GM18858 (cell line): Measurements from ENCODE around the gene HIP1.
"Not testable (repeated sequence)": the region's sequence is repeated elsewhere in the genome, so short reads cannot be mapped to it uniquely, and the experiment has no call there.

ENCODE experiments used
- ATAC-seq: cut with Tn5 transposase; IDR thresholded peaks from one replicate; pipeline ENCODE4 v1.9.1; 2021; ENCODE audit not compliant: unreplicated experiment

Gene HIP1

GRCh38 chr7:75583255-75583654 is 155.5 kb downstream of the HIP1 start:
- no peak for ATAC-seq

- ATAC-seq: no peak
These were observed 158.8 kb downstream of the HIP1 start for GRCh38 chr7:75579899-75580298.

DNA sequence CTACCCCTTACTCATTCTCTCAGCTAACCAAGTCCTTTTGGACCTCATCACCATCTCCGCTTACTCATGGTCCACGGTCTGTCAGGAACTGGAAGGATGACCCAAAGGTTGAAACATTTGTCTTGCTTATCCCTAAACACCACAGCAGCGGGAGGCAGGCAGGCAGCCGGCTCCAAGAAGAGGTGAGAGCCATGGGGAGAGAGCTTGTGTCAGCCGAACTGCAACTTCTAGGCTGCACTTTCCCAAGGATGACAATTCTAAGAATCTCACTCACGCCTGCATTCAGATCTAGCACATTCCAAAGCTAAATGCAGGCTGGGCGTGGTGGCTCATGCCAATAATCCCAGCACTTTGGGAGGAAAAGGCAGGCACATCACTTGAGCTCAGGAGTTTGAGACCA is 160.7 kb downstream of the HIP1 start:
- ATAC-seq: no peak

- no peak for ATAC-seq
These were observed 163.1 kb downstream of the HIP1 start for GRCh38 chr7:75575488-75576121.

DNA sequence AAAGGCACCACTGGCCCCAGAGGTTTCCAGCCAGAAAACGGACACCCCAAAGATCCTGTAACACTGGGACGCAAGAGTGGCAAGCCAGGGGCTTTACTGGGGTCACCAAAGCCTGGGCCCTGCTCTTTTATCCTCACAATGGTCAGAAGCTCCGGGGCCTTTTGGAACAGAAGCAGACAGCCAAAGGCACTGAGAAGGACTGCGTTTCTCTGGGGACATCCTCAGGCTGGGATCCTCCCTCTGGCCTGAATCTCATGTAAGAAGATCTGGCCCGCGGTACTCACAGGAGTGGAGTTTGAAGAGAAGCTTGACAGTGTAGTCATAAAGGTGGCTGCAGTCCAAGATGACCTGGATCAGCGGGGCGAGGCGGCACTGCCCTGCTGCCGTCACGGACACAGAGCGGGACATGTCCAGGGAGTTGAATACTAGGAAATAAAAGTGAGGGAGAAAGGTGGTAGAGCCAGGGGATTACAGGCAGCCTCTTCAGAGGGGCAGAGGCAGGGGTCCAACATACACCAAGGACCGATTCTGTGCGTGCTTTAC is 165.2 kb downstream of the HIP1 start:
- no peak for ATAC-seq

GRCh38 chr7:75572814-75573213 is 165.9 kb downstream of the HIP1 start:
- ATAC-seq: no peak

DNA sequence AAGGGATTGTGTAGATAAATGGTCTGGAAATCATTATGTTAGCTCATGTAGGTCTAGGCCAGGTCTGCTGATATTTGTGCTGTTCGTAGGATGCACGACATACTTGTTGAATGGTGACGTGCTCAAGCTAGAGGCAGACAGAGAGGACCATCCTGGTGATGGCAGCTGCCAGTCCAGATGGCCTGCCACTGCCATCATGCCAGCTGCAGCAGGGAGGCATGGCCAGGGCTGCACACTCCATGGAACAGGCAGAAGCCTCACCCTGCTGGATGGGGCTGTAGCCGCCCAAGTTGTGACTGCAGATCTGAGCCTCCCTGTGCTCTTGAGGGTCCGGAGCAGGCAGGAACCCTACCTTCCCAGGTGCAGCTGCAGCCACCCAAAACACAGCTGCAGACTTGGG is 166.3 kb downstream of the HIP1 start:
- no peak for ATAC-seq

DNA sequence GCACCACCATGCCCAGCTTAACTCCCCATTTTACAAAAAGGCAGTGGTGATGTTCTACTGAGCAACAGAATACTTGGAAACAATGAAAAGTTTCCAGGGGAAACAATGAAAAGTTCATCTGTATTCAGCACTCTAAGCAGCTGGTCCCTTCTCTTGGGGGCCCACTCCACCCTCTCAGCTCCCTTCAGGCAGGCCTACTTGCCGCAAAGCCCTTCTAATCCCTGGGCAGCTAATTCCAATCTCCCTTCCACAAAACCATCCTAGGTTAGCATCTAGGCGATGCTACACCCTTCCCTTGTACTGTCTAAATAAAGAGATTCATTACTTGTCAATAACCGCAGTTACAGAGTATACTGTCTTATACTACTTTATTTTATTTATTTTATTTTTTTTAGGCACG is 167.5 kb downstream of the HIP1 start:
- no peak for ATAC-seq

GRCh38 chr7:75569629-75570282 is 169.0 kb downstream of the HIP1 start:
- ATAC-seq: not testable (repeated sequence)

- ATAC-seq: no peak
These were observed 170.7 kb downstream of the HIP1 start for GRCh38 chr7:75567948-75568595.

DNA sequence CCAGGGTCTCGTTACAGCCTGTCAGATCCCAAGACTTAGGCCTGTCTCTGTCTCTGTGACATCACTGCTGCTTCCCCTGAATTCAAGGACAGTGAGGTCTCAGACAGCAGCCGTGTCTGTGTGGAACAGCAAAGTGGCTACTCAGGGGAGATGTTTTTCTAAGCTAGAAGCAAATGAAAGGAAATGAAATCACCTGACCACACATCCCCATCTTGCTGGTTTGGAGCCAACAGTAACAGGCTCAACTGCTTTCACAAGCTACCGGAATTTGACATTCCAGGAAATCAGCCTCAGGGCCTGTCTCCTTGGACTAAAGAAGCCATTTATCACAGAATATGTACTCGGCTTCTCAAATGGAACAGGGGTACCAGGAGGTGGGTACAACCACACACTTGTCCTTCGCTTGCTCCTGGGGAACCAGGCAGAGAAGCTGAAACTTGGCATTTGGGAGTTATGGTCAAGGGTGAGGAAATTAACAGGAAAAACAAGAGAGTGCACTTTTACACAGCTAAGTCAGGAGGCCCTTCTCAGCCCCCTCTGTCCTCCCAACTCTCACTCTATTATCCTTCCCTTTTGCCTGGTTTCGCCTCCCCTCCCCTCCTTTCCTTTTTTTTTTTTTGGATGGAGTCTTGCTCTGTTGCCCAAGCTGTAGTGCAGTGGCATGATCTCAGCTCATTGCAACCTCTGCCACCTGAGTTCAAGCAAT is 173.5 kb downstream of the HIP1 start:
- no peak for ATAC-seq

DNA sequence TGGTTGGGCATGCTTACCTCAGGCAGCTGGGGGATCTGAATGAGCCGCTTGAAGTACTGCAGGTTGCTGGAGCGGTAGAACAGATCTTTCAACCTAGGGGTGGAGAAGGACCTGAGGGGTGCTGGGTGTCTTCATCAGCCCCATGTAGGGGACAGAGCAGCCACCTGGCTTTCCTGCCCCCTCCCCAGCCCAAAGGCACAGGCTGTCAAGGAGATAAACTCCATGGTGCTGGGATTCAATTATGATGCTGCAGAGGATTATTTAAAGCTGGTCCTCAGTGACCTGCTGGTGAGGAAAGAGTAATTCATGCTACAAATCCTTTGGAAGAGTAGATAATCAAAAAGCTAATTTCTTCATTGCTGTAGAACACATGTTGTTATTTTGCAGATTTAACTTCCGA is 175.6 kb downstream of the HIP1 start:
- ATAC-seq: no peak

GRCh38 chr7:75559976-75560365 is 178.8 kb downstream of the HIP1 start:
- ATAC-seq: no peak

DNA sequence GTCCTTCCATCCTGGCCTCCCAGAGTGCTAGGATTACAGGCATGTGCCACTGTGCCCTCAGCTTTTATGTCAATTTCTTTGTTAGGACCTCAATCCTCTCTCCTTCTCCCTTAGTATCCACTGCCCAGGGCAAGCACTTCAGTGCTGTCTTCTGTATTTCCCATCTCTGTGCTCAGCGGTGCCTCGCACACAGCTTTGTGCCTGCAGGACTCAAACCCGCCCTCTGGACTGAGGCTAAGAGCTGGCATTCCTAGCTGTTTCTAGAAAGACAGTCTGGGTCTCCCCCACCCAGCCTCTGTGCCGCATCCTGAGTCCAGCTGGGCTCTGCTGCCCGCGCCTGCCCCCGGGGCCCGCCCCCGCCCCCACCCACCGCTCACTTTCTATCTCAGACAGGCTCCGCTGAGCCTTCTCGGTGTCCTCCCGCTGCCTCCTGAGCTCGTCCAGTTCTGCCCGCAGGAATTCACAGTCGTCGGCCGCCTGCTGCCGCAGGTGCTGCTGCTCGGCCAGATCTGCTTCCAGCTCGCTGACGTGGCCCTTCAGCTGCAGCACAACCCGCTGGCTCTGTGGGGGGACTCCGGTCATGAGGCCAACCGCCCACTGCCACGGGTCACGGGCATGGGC is 179.3 kb downstream of the HIP1 start:
- ATAC-seq: no peak

- not testable (repeated sequence) for ATAC-seq
These were observed 181.9 kb downstream of the HIP1 start for GRCh38 chr7:75556835-75557234.

- ATAC-seq: no peak
These were observed 183.0 kb downstream of the HIP1 start for GRCh38 chr7:75555736-75556135.

- no peak for ATAC-seq
These were observed 192.3 kb downstream of the HIP1 start for GRCh38 chr7:75546237-75547015.

GRCh38 chr7:75537731-75538130 is 201.0 kb downstream of the HIP1 start:
- ATAC-seq: no peak

- ATAC-seq: no peak
These were observed 201.7 kb downstream of the HIP1 start for GRCh38 chr7:75536940-75537538.

DNA sequence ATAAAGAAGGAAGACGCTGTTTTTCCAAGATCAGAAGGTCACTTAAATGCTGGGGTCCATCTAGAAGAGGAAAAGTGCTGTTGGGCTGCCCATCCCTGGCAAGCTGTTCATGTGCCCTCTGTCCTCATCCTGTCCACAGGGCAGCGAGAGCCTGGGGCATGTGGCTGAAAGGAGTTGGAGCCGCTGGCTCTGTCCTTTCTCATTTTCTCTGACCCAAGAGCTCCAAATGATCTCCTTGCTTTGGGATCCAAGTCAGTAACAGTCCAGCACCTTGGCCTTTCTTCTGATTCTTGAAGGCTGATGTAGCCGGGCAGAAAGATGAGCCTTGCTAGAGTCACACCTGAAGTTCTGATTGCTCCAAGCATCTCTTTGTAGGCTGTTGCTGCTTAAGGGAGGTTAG is 202.2 kb downstream of the HIP1 start:
- ATAC-seq: no peak
